A549 treated with ZK216348 at 1 μM for 4 hours (cell line): Measurements from ENCODE around the gene NGB. TPM values are rescaled to one million over a fixed set of nuclear protein-coding genes. Genes with fewer than 3 reads are reported as not detected.

Experiments
- total RNA-seq: library from RNA; stranded (reverse); fragments of 200-300 nt; extraction: Qiagen RNA extraction; gene quantifications from 5 replicates; pipeline ENCODE4 v1.2.3, GENCODE V29; 2022; ENCODE audit warnings: low read depth

NGB gene
- not detected in 5 replicates for total RNA-seq

GRCh38 chr14:77271113-77271710, at the start of gene NGB:
TSS of gene NGB (minus strand) at chr14:77271206. CDS start at chr14:77270937, 269 bp downstream.

GRCh38 chr14:77320238-77320935, 49.4 kb upstream of the NGB start, which contains the start of gene POMT2:
TSS of gene POMT2 (minus strand) at chr14:77320883. CDS start at chr14:77320681, 202 bp downstream.

Other genes starting within 250 kb of the NGB start
- 10.6 to 22.4 TPM (median 22.0 TPM) in 5 replicates for gene IRF2BPL, start 242.5 kb downstream of the NGB start, total RNA-seq
- 6.0 to 9.0 TPM (median 7.8 TPM) in 5 replicates for gene CIPC, start 172.9 kb downstream of the NGB start, total RNA-seq
- gene ZDHHC22, start 129.4 kb downstream of the NGB start, total RNA-seq = 0.13 to 0.20 TPM (median 0.20 TPM) in 5 replicates
- 1.1 to 3.3 TPM (median 2.2 TPM) in 5 replicates for gene TMEM63C, start 89.4 kb downstream of the NGB start, total RNA-seq
- 30.3 to 33.9 TPM (median 32.0 TPM) in 5 replicates for gene POMT2, start 49.7 kb upstream of the NGB start, total RNA-seq
- gene GSTZ1, start 49.8 kb upstream of the NGB start, total RNA-seq = 32.3 to 42.7 TPM (median 36.0 TPM) in 5 replicates
- gene TMED8, start 105.9 kb upstream of the NGB start, total RNA-seq = 3.6 to 8.2 TPM (median 7.4 TPM) in 5 replicates
- gene SAMD15, start 106.2 kb upstream of the NGB start, total RNA-seq = 1.9 to 3.1 TPM (median 1.9 TPM) in 5 replicates
- 0.26 TPM in 1 of 5 replicates, not detected in the others for gene NOXRED1, start 152.3 kb upstream of the NGB start, total RNA-seq
- gene VIPAS39, start 186.4 kb upstream of the NGB start, total RNA-seq = 12.6 to 14.3 TPM (median 14.0 TPM) in 5 replicates
- 223 to 417 TPM (median 266 TPM) in 5 replicates for gene AHSA1, start 186.9 kb upstream of the NGB start, total RNA-seq
- gene ISM2, start 227.6 kb upstream of the NGB start, total RNA-seq = 0.33 to 0.91 TPM (median 0.46 TPM) in 5 replicates